CD14-positive monocyte (primary cell): Measurements from ENCODE around the gene RNF130. TPM values are rescaled to one million over a fixed set of nuclear protein-coding genes. Genes with fewer than 3 reads are reported as not detected.

Source experiments
- DNase-seq, 3 donors: peaks; one replicate each; pipeline ENCODE4 v3.0.0-alpha.2; 2011 to 2022
- H2AFZ ChIP-seq: 2 replicates; pipeline ENCODE4 v1.6.0; 2012; ENCODE audit warnings: mild to moderate bottlenecking, low read depth, low read length, inconsistent platforms; ENCODE audit not compliant: insufficient read depth, poor library complexity, severe bottlenecking
- H3K27ac ChIP-seq, 2 donors: 1 replicate in 1 of 2; 2 replicates in 1 of 2; pipeline ENCODE4 v1.5.1; 2012 to 2013; ENCODE audit warnings: low read length in 2 of 2, control low read depth in 1 of 2, inconsistent platforms in 1 of 2, low read depth in 1 of 2, mild to moderate bottlenecking in 1 of 2
- H3K27me3 ChIP-seq, 2 donors: one replicate each; pipeline versions ENCODE4 v1.6.0 to v1.6.1; 2011 to 2013; ENCODE audit warnings: low read length in 2 of 2; ENCODE audit not compliant: control insufficient read depth in 2 of 2, insufficient read depth in 2 of 2
- H3K36me3 ChIP-seq, 2 donors: replicated peaks in 1 of 2; 1 replicate in 1 of 2; 2 replicates in 1 of 2; pipeline versions ENCODE4 v1.5.1 to v1.6.1; 2012 to 2013; ENCODE audit warnings: low read length in 2 of 2, control low read depth in 1 of 2, inconsistent platforms in 1 of 2, mild to moderate bottlenecking in 1 of 2; ENCODE audit not compliant: insufficient read depth in 2 of 2, control insufficient read depth in 1 of 2
- H3K4me1 ChIP-seq, 2 donors: 1 replicate in 1 of 2; 2 replicates in 1 of 2; pipeline versions ENCODE4 v1.5.1 to v1.6.1; 2012 to 2013; ENCODE audit warnings: low read length in 2 of 2, control low read depth in 1 of 2, inconsistent platforms in 1 of 2, mild to moderate bottlenecking in 1 of 2, moderate library complexity in 1 of 2; ENCODE audit not compliant: insufficient read depth in 2 of 2, control insufficient read depth in 1 of 2
- H3K4me2 ChIP-seq: replicated peaks from 2 replicates; pipeline ENCODE3; 2012; ENCODE audit warnings: low read length, moderate library complexity, mild to moderate bottlenecking; ENCODE audit not compliant: poor library complexity, severe bottlenecking; ENCODE audit errors: extremely low read depth
- H3K4me3 ChIP-seq, 3 experiments: fragments of 200-600 bp in 1 of 3; sonication (generic) in 1 of 3; replicated peaks in 1 of 3; 1 replicate in 2 of 3; 2 replicates in 1 of 3; pipeline ENCODE4 v1.5.1; 2011 to 2013; ENCODE audit warnings: low read length in 3 of 3, mild to moderate bottlenecking in 3 of 3, control low read depth in 2 of 3, low read depth in 2 of 3, inconsistent platforms in 1 of 3, moderate library complexity in 1 of 3
- H3K79me2 ChIP-seq: 2 replicates; pipeline ENCODE4 v1.6.0; 2012; ENCODE audit warnings: mild to moderate bottlenecking, control low read depth, inconsistent platforms, low read length, moderate library complexity; ENCODE audit not compliant: insufficient read depth
- H3K9ac ChIP-seq: 2 replicates; pipeline ENCODE4 v1.6.0; 2017; ENCODE audit warnings: low read length, mild to moderate bottlenecking; ENCODE audit not compliant: insufficient read depth, poor library complexity, severe bottlenecking
- H3K9me3 ChIP-seq, 2 donors: replicated peaks in 1 of 2; 1 replicate in 1 of 2; 2 replicates in 1 of 2; pipeline versions ENCODE4 v1.5.1 to v1.6.1; 2012 to 2013; ENCODE audit warnings: low read length in 2 of 2, control low read depth in 1 of 2; ENCODE audit not compliant: control insufficient read depth in 1 of 2, insufficient read depth in 1 of 2
- H4K20me1 ChIP-seq: 2 replicates; pipeline ENCODE4 v1.6.0; 2012; ENCODE audit warnings: mild to moderate bottlenecking, low read length, control low read depth, moderate library complexity; ENCODE audit not compliant: insufficient read depth
- H3K27ac Mint-ChIP-seq, 7 donors: one replicate each; pipeline ENCODE4 v1.8.0; 2020; ENCODE audit warnings: mild to moderate bottlenecking in 7 of 7, mixed read lengths in 7 of 7, moderate library complexity in 6 of 7, inconsistent platforms in 2 of 7
- H3K27me3 Mint-ChIP-seq, 3 donors: one replicate each; pipeline ENCODE4 v1.8.0; 2021 to 2022; ENCODE audit warnings: low read depth in 3 of 3, mild to moderate bottlenecking in 3 of 3, mixed read lengths in 3 of 3, moderate library complexity in 3 of 3, inconsistent platforms in 1 of 3
- H3K36me3 Mint-ChIP-seq, 2 donors: one replicate each; pipeline ENCODE4 v1.8.0; 2020; ENCODE audit warnings: mixed read lengths in 2 of 2, inconsistent platforms in 1 of 2, mild to moderate bottlenecking in 1 of 2
- H3K4me1 Mint-ChIP-seq: one replicate; pipeline ENCODE4 v1.8.0; 2020; ENCODE audit warnings: mild to moderate bottlenecking, mixed read lengths
- H3K4me3 Mint-ChIP-seq, 2 donors: one replicate each; pipeline ENCODE4 v1.8.0; 2020; ENCODE audit warnings: mild to moderate bottlenecking in 2 of 2, mixed read lengths in 2 of 2, moderate library complexity in 1 of 2
- H3K9me3 Mint-ChIP-seq, 7 donors: one replicate each; pipeline ENCODE4 v1.8.0; 2020 to 2022; ENCODE audit warnings: mixed read lengths in 7 of 7, mild to moderate bottlenecking in 6 of 7, moderate library complexity in 6 of 7, inconsistent platforms in 2 of 7
- CTCF ChIP-seq: fragments of 200-600 bp; IDR thresholded peaks from one replicate; pipeline ENCODE4 v1.8.0; 2022; ENCODE audit warnings: antibody characterized with exemption, mild to moderate bottlenecking
- WGBS: methylation state at CpG from one replicate; pipeline ENCODE4 v1.1.5; 2013; ENCODE audit warnings: missing lambda C conversion rate; ENCODE audit not compliant: insufficient coverage; 5-methylcytosine and 5-hydroxymethylcytosine counted together
- intact Hi-C, 2 donors: fragments of 100-400 bp; cut with micrococcal nuclease; formaldehyde crosslinking; loops; one replicate each; pipeline versions ENCODE4 v1.15.0 to v1.15.1; 2023
- polyA plus RNA-seq, 3 donors: library from polyadenylated mRNA; depleted of rRNA in 1 of 3; unstranded in 2 of 3; stranded (reverse) in 1 of 3; fragments of 300-500 nt in 2 of 3; fragments of >200 nt in 1 of 3; fragmentation: Illumina TruSeq in 2 of 3; gene quantifications; 1 replicate in 2 of 3; 2 replicates in 1 of 3; pipeline ENCODE4 v1.2.3, GENCODE V29; 2012 to 2021

The RNF130 gene
- polyA plus RNA-seq, 3 donors, result 294 to 439 (median 376) TPM

GRCh38 chr5:180078348-180078747 is 6.8 kb upstream of the RNF130 start:
- Mint-ChIP-seq H3K36me3 (peaks cover 0 to 11% of the 10 kb centered on the region in 2 donors), H3K4me1 (peaks cover 13% of the 10 kb centered on the region), H3K27me3 (peaks cover 16 to 33% (median 16%) of the 10 kb centered on the region in 3 donors), H3K27ac (no peak overlapping the region), H3K9me3 (peaks cover 0 to 17% (median 12%) of the 10 kb centered on the region in 7 donors), H3K4me3 (no peak overlapping the region)
- H3K4me3 ChIP-seq, result no peak overlapping the region
- no peaks in the 10 kb centered on the region for H4K20me1 ChIP-seq
- H3K4me1 ChIP-seq, result peaks cover 6 to 7% of the 10 kb centered on the region in 2 donors
- H3K27ac ChIP-seq, result no peak overlapping the region
- H3K79me2 ChIP-seq, result no peaks in the 10 kb centered on the region
- peaks cover 7 to 9% of the 10 kb centered on the region in 2 donors for H3K9me3 ChIP-seq
- H3K27me3 ChIP-seq, result peaks cover 2 to 13% of the 10 kb centered on the region in 2 donors
- no peak overlapping the region for H3K9ac ChIP-seq
- H2AFZ ChIP-seq, result no peak overlapping the region
- no peak for DNase-seq
- H3K36me3 ChIP-seq, result no peaks in the 10 kb centered on the region
- no peak overlapping the region for H3K4me2 ChIP-seq
- intact Hi-C loops, result no loop called here
- TF ChIP-seq CTCF, result no peak
- WGBS, result 96% methylated on average over 8 of the region's 9 CpGs

GRCh38 chr5:180077594-180078284 is 6.2 kb upstream of the RNF130 start:
- Mint-ChIP-seq H3K27me3 (peaks cover 16 to 33% (median 16%) of the 10 kb centered on the region in 3 donors), H3K4me1 (peaks cover 15% of the 10 kb centered on the region), H3K36me3 (peaks cover 0 to 11% of the 10 kb centered on the region in 2 donors), H3K4me3 (no peak overlapping the region), H3K27ac (peak overlapping the region in 1 of 7 donors; percentile 63), H3K9me3 (peaks cover 3 to 18% (median 14%) of the 10 kb centered on the region in 7 donors)
- no peaks in the 10 kb centered on the region for H3K79me2 ChIP-seq
- H3K27me3 ChIP-seq, result peaks cover 2 to 13% of the 10 kb centered on the region in 2 donors
- intact Hi-C loops, result no loop called here
- TF ChIP-seq CTCF, result no peak
- H3K4me3 ChIP-seq, result no peak overlapping the region
- no peak overlapping the region for H3K27ac ChIP-seq
- 94% methylated on average over 2 of the region's 9 CpGs for WGBS
- H3K4me1 ChIP-seq, result peaks cover 7% of the 10 kb centered on the region in 2 donors
- no peak overlapping the region for H2AFZ ChIP-seq
- H3K9me3 ChIP-seq, result peaks cover 7 to 11% of the 10 kb centered on the region in 2 donors
- DNase-seq, result no peak
- no peak overlapping the region for H3K9ac ChIP-seq
- peaks cover 3% of the 10 kb centered on the region for H4K20me1 ChIP-seq
- H3K4me2 ChIP-seq, result no peak overlapping the region
- H3K36me3 ChIP-seq, result no peaks in the 10 kb centered on the region
